ENCODE data around the gene ADGRG3. TPM values are rescaled to one million over a fixed set of nuclear protein-coding genes. Genes with fewer than 3 reads are reported as not detected.

ADGRG3 gene
- total and polyA plus RNA-seq, 9 donors, result 0.04 to 1.1 (median 0.21) TPM

DNA sequence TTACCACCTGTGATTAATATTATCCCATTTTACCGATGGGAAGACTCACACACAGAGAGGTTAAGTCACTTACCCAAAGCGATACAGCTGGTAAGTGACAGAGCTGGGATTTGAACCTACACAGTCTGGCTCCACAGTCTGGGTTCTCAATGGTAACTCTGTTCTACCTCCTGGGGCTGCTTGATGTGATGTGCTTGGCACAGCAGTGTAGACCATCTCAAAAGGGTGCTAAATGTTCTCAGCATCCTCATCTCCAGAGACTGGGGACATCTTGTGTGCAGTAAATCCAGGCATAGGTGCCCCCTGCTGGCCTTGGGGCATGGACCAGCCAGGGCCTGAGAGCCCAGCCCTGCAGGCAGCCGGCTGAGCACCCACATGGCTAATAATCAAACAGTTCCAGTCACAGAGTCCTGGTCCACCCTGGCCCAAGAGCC lies 52.1 kb downstream of the ADGRG3 start:
- DNase-seq, result peak; percentile 28
- peaks cover 2% of the 10 kb centered on the region for H3K27me3 ChIP-seq (ENCODE audit: control insufficient read depth, insufficient read depth, low read length)
- no peak overlapping the region for H3K4me3 ChIP-seq (ENCODE audit: low read length)
- H3K36me3 ChIP-seq (ENCODE audit: control insufficient read depth, insufficient read depth, low read length), result no peaks in the 10 kb centered on the region
- H3K27ac ChIP-seq (ENCODE audit: low read length), result no peak overlapping the region
- H3K4me1 ChIP-seq (ENCODE audit: control insufficient read depth, insufficient read depth, low read length), result no peaks in the 10 kb centered on the region
- 57% methylated on average over 3 of the region's 3 CpGs for WGBS (ENCODE audit: insufficient coverage)
- no peaks in the 10 kb centered on the region for H3K9me3 ChIP-seq (replicated peaks; ENCODE audit: control insufficient read depth, low read depth, low read length)

DNA sequence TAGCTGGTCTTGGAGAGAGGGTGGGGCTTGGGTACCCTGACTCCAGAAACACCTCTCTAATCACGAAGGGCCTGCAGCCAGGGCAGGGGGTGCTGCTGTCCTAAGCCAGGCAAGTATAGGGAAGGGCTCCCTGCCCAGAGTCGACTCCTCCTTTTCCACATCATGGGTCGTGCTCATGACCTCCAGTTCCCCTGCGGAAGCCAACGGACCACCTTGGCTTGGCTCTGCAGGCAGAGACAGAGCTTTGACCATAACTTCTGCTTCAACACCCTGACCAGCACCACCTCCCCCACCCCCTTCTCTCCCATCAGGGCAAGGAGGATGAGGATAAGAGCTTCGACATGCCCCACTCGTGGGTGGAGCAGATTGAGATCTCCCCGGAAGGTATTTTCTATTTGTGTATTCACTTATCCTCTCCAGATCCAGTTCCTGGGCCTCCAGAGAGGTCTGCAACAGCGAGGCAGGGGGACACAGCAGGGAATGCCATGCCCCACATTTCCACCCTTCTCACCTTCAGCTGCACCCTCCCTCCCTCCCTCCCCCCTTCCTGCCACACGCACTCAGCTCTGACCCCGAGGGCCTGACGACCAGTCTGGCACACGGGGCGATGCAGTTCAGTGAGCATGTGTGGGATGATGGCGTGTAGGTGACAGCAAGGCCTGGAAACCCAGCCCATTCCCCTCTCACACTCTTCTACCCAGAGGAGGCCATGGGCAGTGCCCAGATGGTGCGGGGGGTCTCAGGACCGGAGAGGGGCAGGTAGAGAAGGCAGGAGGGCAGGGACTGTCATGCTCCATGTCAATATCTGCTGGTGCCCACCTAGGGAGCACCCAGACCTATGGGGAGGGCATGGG lies 53.5 kb downstream of the ADGRG3 start:
- Histone ChIP-seq H3K27me3 (ENCODE audit: control insufficient read depth, insufficient read depth, low read length) (peaks cover under 1% of the 10 kb centered on the region), H3K36me3 (ENCODE audit: control insufficient read depth, insufficient read depth, low read length) (no peaks in the 10 kb centered on the region), H3K4me1 (ENCODE audit: control insufficient read depth, insufficient read depth, low read length) (no peaks in the 10 kb centered on the region), H3K9me3 (replicated peaks; ENCODE audit: control insufficient read depth, low read depth, low read length) (no peaks in the 10 kb centered on the region), H3K4me3 (ENCODE audit: low read length) (no peak overlapping the region), H3K27ac (ENCODE audit: low read length) (no peak overlapping the region)
- WGBS (ENCODE audit: insufficient coverage), result 87% methylated on average over 6 of the region's 17 CpGs
- DNase-seq, result no peak

DNA sequence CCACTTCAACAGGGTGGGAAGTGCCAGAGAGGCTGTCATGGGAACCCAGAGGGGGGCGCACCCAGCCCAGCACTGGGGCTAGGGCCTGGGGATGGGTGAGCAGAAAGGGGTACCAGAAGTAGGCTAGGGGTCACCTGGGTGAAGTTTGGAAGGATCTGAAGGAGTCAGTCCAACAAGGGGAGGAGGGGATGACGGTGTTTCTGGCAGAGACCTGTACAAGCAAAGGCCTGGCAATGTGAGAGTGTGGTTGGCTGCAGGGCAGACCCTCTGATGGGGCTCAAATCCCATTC lies 54.0 kb downstream of the ADGRG3 start:
- H3K27me3 ChIP-seq (ENCODE audit: control insufficient read depth, insufficient read depth, low read length), result no peaks in the 10 kb centered on the region
- DNase-seq, result no peak
- H3K9me3 ChIP-seq (replicated peaks; ENCODE audit: control insufficient read depth, low read depth, low read length), result no peaks in the 10 kb centered on the region
- WGBS (ENCODE audit: insufficient coverage), result 89% methylated on average over 2 of the region's 2 CpGs
- no peaks in the 10 kb centered on the region for H3K4me1 ChIP-seq (ENCODE audit: control insufficient read depth, insufficient read depth, low read length)
- H3K4me3 ChIP-seq (ENCODE audit: low read length), result no peak overlapping the region
- H3K27ac ChIP-seq (ENCODE audit: low read length), result no peak overlapping the region
- no peaks in the 10 kb centered on the region for H3K36me3 ChIP-seq (ENCODE audit: control insufficient read depth, insufficient read depth, low read length)

DNA sequence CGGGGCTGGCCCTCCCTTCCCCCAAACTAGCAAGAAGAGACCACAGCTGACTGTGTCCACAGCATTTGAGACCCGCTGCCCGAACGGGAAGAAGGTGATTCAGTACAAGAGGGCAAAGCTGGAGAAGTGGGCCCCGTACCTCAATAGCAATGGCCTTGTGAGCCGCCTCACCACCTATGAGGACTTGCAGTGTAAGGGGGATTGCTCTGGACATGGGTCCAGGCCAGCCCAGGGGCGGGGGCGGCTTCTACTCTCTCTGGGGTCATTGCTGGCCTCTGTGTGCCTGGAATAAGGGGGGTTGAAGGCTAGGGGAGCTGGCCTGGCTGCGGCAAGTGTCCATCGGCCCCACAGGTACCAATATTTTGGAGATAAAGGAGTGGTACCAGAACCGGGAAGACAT lies 54.5 kb downstream of the ADGRG3 start:
- WGBS (ENCODE audit: insufficient coverage), result 74% methylated on average over 3 of the region's 11 CpGs
- no peak for DNase-seq
- Histone ChIP-seq H3K4me1 (ENCODE audit: control insufficient read depth, insufficient read depth, low read length) (no peaks in the 10 kb centered on the region), H3K27me3 (ENCODE audit: control insufficient read depth, insufficient read depth, low read length) (no peaks in the 10 kb centered on the region), H3K4me3 (ENCODE audit: low read length) (no peak overlapping the region), H3K36me3 (ENCODE audit: control insufficient read depth, insufficient read depth, low read length) (no peaks in the 10 kb centered on the region), H3K27ac (ENCODE audit: low read length) (no peak overlapping the region), H3K9me3 (replicated peaks; ENCODE audit: control insufficient read depth, low read depth, low read length) (no peaks in the 10 kb centered on the region)

DNA sequence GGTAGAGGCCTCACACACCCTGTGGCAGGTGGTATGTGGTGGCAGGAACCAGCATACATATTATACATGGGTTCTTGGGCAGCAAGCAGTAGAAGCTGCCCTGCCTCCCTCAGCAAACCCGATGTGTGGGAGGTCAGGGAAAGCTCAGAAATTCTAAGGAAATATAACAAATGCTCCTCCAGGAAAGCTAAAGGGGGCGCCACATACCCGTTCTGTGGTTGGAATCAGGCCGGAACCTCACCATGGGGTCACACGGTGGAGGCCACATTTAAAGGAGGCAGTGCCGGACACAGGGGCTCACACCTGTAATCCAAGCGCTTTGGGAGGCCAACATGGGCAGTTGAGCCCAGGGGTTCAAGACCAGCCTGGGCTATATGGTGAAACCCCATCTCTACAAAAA lies 55.1 kb downstream of the ADGRG3 start:
- WGBS (ENCODE audit: insufficient coverage), result 50% methylated on average over 4 of the region's 7 CpGs
- Histone ChIP-seq H3K36me3 (ENCODE audit: control insufficient read depth, insufficient read depth, low read length) (no peaks in the 10 kb centered on the region), H3K27me3 (ENCODE audit: control insufficient read depth, insufficient read depth, low read length) (no peaks in the 10 kb centered on the region), H3K4me1 (ENCODE audit: control insufficient read depth, insufficient read depth, low read length) (no peaks in the 10 kb centered on the region), H3K4me3 (ENCODE audit: low read length) (no peak overlapping the region), H3K27ac (ENCODE audit: low read length) (no peak overlapping the region), H3K9me3 (replicated peaks; ENCODE audit: control insufficient read depth, low read depth, low read length) (no peaks in the 10 kb centered on the region)
- no peak for DNase-seq

DNA sequence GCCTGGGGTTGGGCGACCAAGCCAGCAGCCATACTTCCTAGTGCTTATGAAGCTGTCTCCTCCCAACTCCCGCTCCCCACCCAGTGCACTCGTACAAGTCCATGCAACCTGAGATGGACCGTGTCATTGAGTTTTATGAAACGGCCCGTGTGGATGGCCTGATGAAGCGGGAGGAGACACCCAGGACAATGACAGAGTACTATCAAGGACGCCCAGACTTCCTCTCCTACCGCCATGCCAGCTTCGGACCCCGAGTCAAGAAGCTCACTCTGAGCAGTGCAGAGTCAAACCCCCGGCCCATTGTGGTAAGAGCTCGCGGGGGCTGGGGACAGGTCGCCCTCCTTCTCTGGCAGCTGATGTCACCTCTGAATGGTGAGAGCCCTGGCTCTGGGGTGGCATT lies 56.4 kb downstream of the ADGRG3 start:
- no peaks in the 10 kb centered on the region for H3K9me3 ChIP-seq (replicated peaks; ENCODE audit: control insufficient read depth, low read depth, low read length)
- no peaks in the 10 kb centered on the region for H3K36me3 ChIP-seq (ENCODE audit: control insufficient read depth, insufficient read depth, low read length)
- H3K27me3 ChIP-seq (ENCODE audit: control insufficient read depth, insufficient read depth, low read length), result no peaks in the 10 kb centered on the region
- H3K27ac ChIP-seq (ENCODE audit: low read length), result no peak overlapping the region
- H3K4me1 ChIP-seq (ENCODE audit: control insufficient read depth, insufficient read depth, low read length), result no peaks in the 10 kb centered on the region
- DNase-seq, result no peak
- WGBS (ENCODE audit: insufficient coverage), result 65% methylated on average over 7 of the region's 15 CpGs
- no peak overlapping the region for H3K4me3 ChIP-seq (ENCODE audit: low read length)

DNA sequence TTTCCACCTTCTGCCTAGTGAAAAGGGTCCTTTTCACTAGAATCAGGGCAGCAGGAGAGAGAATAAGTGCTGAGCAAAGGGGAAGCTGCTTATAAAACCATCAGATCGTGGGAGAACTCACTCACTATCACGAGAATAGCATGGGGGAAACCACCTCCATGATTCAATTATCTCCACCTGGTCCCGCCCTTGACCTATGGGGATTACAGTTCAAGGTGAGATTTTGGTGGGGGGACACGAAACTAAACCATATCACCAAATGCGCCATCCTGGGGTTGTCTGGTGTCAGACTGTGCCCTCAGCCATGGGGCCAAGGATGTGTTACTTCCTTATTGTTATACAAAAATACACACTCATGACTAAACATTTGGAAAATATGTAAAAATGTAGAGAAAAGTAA lies 57.0 kb downstream of the ADGRG3 start:
- no CpG with 5 or more reads among the region's 5 CpGs for WGBS (ENCODE audit: insufficient coverage)
- H3K9me3 ChIP-seq (replicated peaks; ENCODE audit: control insufficient read depth, low read depth, low read length), result no peaks in the 10 kb centered on the region
- no peak overlapping the region for H3K27ac ChIP-seq (ENCODE audit: low read length)
- DNase-seq, result no peak
- no peaks in the 10 kb centered on the region for H3K27me3 ChIP-seq (ENCODE audit: control insufficient read depth, insufficient read depth, low read length)
- H3K4me1 ChIP-seq (ENCODE audit: control insufficient read depth, insufficient read depth, low read length), result no peaks in the 10 kb centered on the region
- no peaks in the 10 kb centered on the region for H3K36me3 ChIP-seq (ENCODE audit: control insufficient read depth, insufficient read depth, low read length)
- no peak overlapping the region for H3K4me3 ChIP-seq (ENCODE audit: low read length)

DNA sequence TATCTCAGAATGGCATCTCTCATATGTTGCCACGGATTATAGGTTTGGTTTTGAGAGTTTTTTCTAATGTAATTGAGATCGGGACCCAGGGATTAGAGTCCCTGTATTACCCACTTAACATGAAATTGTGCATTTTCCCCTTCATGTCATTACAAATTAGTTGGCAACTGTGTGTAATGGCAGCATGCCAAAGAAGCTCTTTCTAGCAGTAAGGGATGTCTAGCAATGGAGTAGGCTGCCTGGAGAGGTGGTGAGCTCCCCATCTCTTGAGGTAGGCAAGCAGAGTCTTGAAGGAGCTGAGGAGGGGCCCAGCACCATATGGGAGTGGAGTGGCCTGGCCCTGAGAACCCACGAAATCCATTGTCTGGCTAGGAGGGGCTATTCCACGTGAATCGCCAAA lies 57.4 kb downstream of the ADGRG3 start:
- 91% methylated on average over 3 of the region's 5 CpGs for WGBS (ENCODE audit: insufficient coverage)
- H3K27ac ChIP-seq (ENCODE audit: low read length), result no peak overlapping the region
- no peaks in the 10 kb centered on the region for H3K4me1 ChIP-seq (ENCODE audit: control insufficient read depth, insufficient read depth, low read length)
- H3K9me3 ChIP-seq (replicated peaks; ENCODE audit: control insufficient read depth, low read depth, low read length), result no peaks in the 10 kb centered on the region
- no peak for DNase-seq
- no peaks in the 10 kb centered on the region for H3K27me3 ChIP-seq (ENCODE audit: control insufficient read depth, insufficient read depth, low read length)
- H3K4me3 ChIP-seq (ENCODE audit: low read length), result no peak overlapping the region
- no peaks in the 10 kb centered on the region for H3K36me3 ChIP-seq (ENCODE audit: control insufficient read depth, insufficient read depth, low read length)

DNA sequence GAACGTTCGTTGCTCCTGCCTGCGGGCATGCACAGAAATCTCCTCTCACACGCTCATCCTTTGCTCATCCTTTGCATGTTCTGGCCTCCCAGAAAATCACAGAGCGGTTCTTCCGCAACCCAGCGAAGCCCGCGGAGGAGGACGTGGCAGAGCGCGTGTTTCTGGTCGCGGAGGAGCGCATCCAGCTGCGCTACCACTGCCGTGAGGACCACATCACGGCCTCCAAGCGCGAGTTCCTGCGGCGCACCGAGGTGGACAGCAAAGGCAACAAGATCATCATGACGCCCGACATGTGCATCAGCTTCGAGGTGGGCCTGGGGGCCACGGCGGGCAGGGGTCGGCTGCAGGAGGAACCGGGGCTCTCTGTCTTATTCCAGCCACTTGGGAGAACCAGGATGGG lies 57.9 kb downstream of the ADGRG3 start:
- Histone ChIP-seq H3K4me1 (ENCODE audit: control insufficient read depth, insufficient read depth, low read length) (no peaks in the 10 kb centered on the region), H3K4me3 (ENCODE audit: low read length) (no peak overlapping the region), H3K27ac (ENCODE audit: low read length) (no peak overlapping the region), H3K36me3 (ENCODE audit: control insufficient read depth, insufficient read depth, low read length) (no peaks in the 10 kb centered on the region), H3K9me3 (replicated peaks; ENCODE audit: control insufficient read depth, low read depth, low read length) (no peaks in the 10 kb centered on the region), H3K27me3 (ENCODE audit: control insufficient read depth, insufficient read depth, low read length) (no peaks in the 10 kb centered on the region)
- no peak for DNase-seq
- 91% methylated on average over 30 of the region's 30 CpGs for WGBS (ENCODE audit: insufficient coverage)

DNA sequence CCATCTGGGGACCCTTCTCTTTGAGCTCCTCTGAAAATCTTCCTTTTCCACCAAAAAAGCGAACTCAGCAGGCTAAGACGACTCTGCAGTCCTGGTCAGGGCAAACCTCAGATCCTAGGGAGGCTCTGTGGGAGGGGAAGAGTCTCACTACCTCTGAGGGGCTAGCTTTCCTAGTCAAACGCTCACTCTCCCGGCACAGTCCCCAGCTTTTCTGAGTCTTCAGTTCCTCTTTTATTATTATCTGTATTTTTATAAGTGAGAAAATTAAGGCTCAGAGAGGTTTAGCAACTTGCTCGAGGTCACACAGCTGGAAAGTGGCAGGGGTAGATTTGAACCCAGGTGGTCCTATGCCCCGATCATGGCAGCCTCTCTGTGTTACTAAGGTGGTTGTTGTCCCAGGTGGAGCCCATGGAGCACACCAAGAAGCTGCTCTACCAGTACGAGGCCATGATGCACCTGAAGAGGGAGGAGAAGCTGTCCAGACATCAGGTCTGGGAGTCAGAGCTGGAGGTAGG lies 58.4 kb downstream of the ADGRG3 start:
- Histone ChIP-seq H3K4me1 (ENCODE audit: control insufficient read depth, insufficient read depth, low read length) (no peaks in the 10 kb centered on the region), H3K27ac (ENCODE audit: low read length) (no peak overlapping the region), H3K27me3 (ENCODE audit: control insufficient read depth, insufficient read depth, low read length) (no peaks in the 10 kb centered on the region), H3K9me3 (replicated peaks; ENCODE audit: control insufficient read depth, low read depth, low read length) (no peaks in the 10 kb centered on the region), H3K4me3 (ENCODE audit: low read length) (no peak overlapping the region), H3K36me3 (ENCODE audit: control insufficient read depth, insufficient read depth, low read length) (no peaks in the 10 kb centered on the region)
- 79% methylated on average over 3 of the region's 7 CpGs for WGBS (ENCODE audit: insufficient coverage)
- DNase-seq, result no peak

DNA sequence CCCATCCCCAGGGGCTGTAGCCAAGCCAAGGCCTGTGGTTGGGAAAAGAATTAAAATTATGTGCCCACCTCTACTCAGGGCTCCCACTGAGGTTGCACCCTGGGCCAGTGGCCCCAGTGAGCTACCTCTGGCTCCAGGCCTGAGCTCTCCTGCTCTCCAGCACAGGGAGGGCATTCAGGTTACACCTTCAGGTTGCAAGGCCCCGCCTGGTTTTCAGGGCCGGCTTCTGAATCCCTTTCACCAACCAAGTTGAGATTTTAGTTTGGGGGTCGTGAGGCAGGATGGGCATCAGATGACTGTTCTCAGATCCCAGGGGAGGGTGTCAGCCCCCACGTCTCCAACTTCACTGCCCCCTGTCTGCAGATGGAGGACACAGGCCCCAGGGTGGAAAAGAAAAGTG lies 59.5 kb downstream of the ADGRG3 start:
- no peak overlapping the region for H3K4me3 ChIP-seq (ENCODE audit: low read length)
- no peak overlapping the region for H3K27ac ChIP-seq (ENCODE audit: low read length)
- no peaks in the 10 kb centered on the region for H3K9me3 ChIP-seq (replicated peaks; ENCODE audit: control insufficient read depth, low read depth, low read length)
- no peak for DNase-seq
- no CpG with 5 or more reads among the region's 4 CpGs for WGBS (ENCODE audit: insufficient coverage)
- H3K4me1 ChIP-seq (ENCODE audit: control insufficient read depth, insufficient read depth, low read length), result no peaks in the 10 kb centered on the region
- H3K27me3 ChIP-seq (ENCODE audit: control insufficient read depth, insufficient read depth, low read length), result no peaks in the 10 kb centered on the region
- no peaks in the 10 kb centered on the region for H3K36me3 ChIP-seq (ENCODE audit: control insufficient read depth, insufficient read depth, low read length)
